B cell (primary cell): Measurements from ENCODE around the gene OSCAR. TPM values are rescaled to one million over a fixed set of nuclear protein-coding genes. Genes with fewer than 3 reads are reported as not detected.

Experiments
- ATAC-seq: fragments of 200-7000 bp; cut with Tn5 transposase; one replicate; pipeline ENCODE4 v1.10.0; 2021; ENCODE audit warnings: low read depth, mild to moderate bottlenecking, moderate number of reproducible peaks, moderate library complexity
- CTCF ChIA-PET: fragments of 350-600 bp; sonication (Branson Sonifier 250); formaldehyde crosslinking; loops from one replicate; lab custom pipeline; 2021; ENCODE audit warnings: antibody characterized with exemption, inconsistent platforms; lab: Charles Lee
- POLR2A ChIA-PET: fragments of 350-600 bp; sonication (Branson Sonifier 250); formaldehyde crosslinking; loops from one replicate; lab custom pipeline; 2021; ENCODE audit warnings: antibody characterized with exemption; lab: Charles Lee
- DNase-seq: peaks from one replicate; pipeline ENCODE4 v3.0.0; 2013
- H2AFZ ChIP-seq: 2 replicates; pipeline ENCODE4 v1.6.1; 2012; ENCODE audit warnings: mild to moderate bottlenecking, low read depth, low read length; ENCODE audit not compliant: insufficient read depth, poor library complexity, severe bottlenecking
- H3K27ac ChIP-seq, 2 donors: 1 replicate in 1 of 2; 2 replicates in 1 of 2; pipeline ENCODE4 v1.5.1; 2012 to 2013; ENCODE audit warnings: low read length in 2 of 2, mild to moderate bottlenecking in 2 of 2, moderate library complexity in 1 of 2
- H3K27me3 ChIP-seq, 4 experiments: fragments of 200-600 bp in 1 of 4; sonication (generic) in 1 of 4; replicated peaks in 1 of 4; 1 replicate in 2 of 4; 2 replicates in 2 of 4; pipeline versions ENCODE4 v1.6.1 to v1.7.0; 2013 to 2016; ENCODE audit warnings: low read length in 3 of 4, mild to moderate bottlenecking in 2 of 4, mixed read lengths in 1 of 4, moderate library complexity in 1 of 4; ENCODE audit not compliant: insufficient read depth in 4 of 4, control insufficient read depth in 3 of 4; ENCODE audit errors: control extremely low read depth in 1 of 4
- H3K36me3 ChIP-seq, 2 experiments: replicated peaks in 1 of 2; 1 replicate in 1 of 2; 2 replicates in 1 of 2; pipeline versions ENCODE4 v1.6.1 to v1.7.1; 2013; ENCODE audit warnings: low read length in 1 of 2; ENCODE audit not compliant: insufficient read depth in 2 of 2, control insufficient read depth in 1 of 2; ENCODE audit errors: control extremely low read depth in 1 of 2, extremely low read depth in 1 of 2
- H3K4me1 ChIP-seq, 2 donors: fragments of 200-600 bp in 1 of 2; sonication (generic) in 1 of 2; 1 replicate in 1 of 2; 2 replicates in 1 of 2; pipeline versions ENCODE4 v1.5.1 to v1.6.1; 2013 to 2017; ENCODE audit warnings: low read length in 2 of 2; ENCODE audit not compliant: control insufficient read depth in 2 of 2, insufficient read depth in 2 of 2
- H3K4me2 ChIP-seq: replicated peaks from 2 replicates; pipeline ENCODE3; 2012; ENCODE audit warnings: mild to moderate bottlenecking, low read depth, low read length; ENCODE audit not compliant: poor library complexity, severe bottlenecking
- H3K4me3 ChIP-seq, 5 experiments: fragments of 200-600 bp in 1 of 5; sonication (generic) in 1 of 5; 1 replicate in 3 of 5; 2 replicates in 2 of 5; pipeline versions ENCODE4 v1.5.1 to v1.7.0; 2011 to 2016; ENCODE audit warnings: low read length in 4 of 5, mild to moderate bottlenecking in 4 of 5, low read depth in 2 of 5, control low read depth in 1 of 5, moderate library complexity in 1 of 5; ENCODE audit not compliant: insufficient read depth in 1 of 5; ENCODE audit errors: control extremely low read depth in 1 of 5, extremely low read depth in 1 of 5
- H3K79me2 ChIP-seq: fragments of 200-600 bp; sonication (generic); one replicate; pipeline ENCODE4 v1.6.0; 2016; ENCODE audit warnings: low read length; ENCODE audit not compliant: control insufficient read depth, insufficient read depth
- H3K9ac ChIP-seq: fragments of 200-600 bp; sonication (generic); 2 replicates; pipeline ENCODE4 v1.6.1; 2017; ENCODE audit warnings: mild to moderate bottlenecking, low read length, moderate library complexity
- H3K9me3 ChIP-seq, 3 donors: one replicate each; pipeline versions ENCODE4 v1.6.1 to v1.7.1; 2013; ENCODE audit warnings: low read length in 2 of 3; ENCODE audit not compliant: control insufficient read depth in 2 of 3, insufficient read depth in 1 of 3; ENCODE audit errors: control extremely low read depth in 1 of 3
- H4K20me1 ChIP-seq: 2 replicates; pipeline ENCODE4 v1.6.0; 2012; ENCODE audit warnings: mild to moderate bottlenecking, low read length; ENCODE audit not compliant: insufficient read depth, control insufficient read depth, poor library complexity, severe bottlenecking
- H3K27ac Mint-ChIP-seq: one replicate; pipeline ENCODE4 v1.8.0; 2021; ENCODE audit warnings: mixed read lengths
- H3K27me3 Mint-ChIP-seq: one replicate; pipeline ENCODE4 v1.8.0; 2021; ENCODE audit warnings: mixed read lengths
- H3K4me1 Mint-ChIP-seq: one replicate; pipeline ENCODE4 v1.8.0; 2021; ENCODE audit warnings: mixed read lengths
- H3K4me3 Mint-ChIP-seq: one replicate; pipeline ENCODE4 v1.8.0; 2021; ENCODE audit warnings: mixed read lengths
- H3K9me3 Mint-ChIP-seq: one replicate; pipeline ENCODE4 v1.8.0; 2022; ENCODE audit warnings: mixed read lengths; ENCODE audit not compliant: insufficient read depth
- EZH2 ChIP-seq: IDR thresholded peaks from 2 replicates; pipeline ENCODE4 v1.6.1; 2012; ENCODE audit warnings: borderline replicate concordance, low read depth, mild to moderate bottlenecking, moderate library complexity, low read length; ENCODE audit not compliant: insufficient read depth, poor library complexity, severe bottlenecking
- WGBS: methylation state at CpG from one replicate; pipeline ENCODE4 v1.1.5; 2013; ENCODE audit warnings: missing lambda C conversion rate; ENCODE audit not compliant: insufficient coverage; 5-methylcytosine and 5-hydroxymethylcytosine counted together
- intact Hi-C: fragments of 100-400 bp; cut with micrococcal nuclease; formaldehyde crosslinking; loops from one replicate; pipeline ENCODE4 v1.10.0; 2022
- polyA plus RNA-seq: library from polyadenylated mRNA; depleted of rRNA; stranded (reverse); fragments of >200 nt; gene quantifications from 2 replicates; pipeline ENCODE4 v1.2.3, GENCODE V29; 2012
- total RNA-seq, 2 donors: library from RNA; stranded (reverse); fragments of 120-200 nt in 1 of 2; gene quantifications; 1 replicate in 1 of 2; 2 replicates in 1 of 2; pipeline versions ENCODE4 v1.2.3 to v1.2.4, GENCODE V29; 2013 to 2022
- TF ChIP-seq, protein P1 (sequence below): fragments of 200-600 bp; IDR thresholded peaks from one replicate; pipeline ENCODE4 v1.8.0; 2022; ENCODE audit warnings: antibody characterized with exemption, mild to moderate bottlenecking

OSCAR gene
- total and polyA plus RNA-seq, 2 donors (not counting 1 experiment from before 2014, with no cell fraction given), result 1.7 TPM; not detected in 1

DNA sequence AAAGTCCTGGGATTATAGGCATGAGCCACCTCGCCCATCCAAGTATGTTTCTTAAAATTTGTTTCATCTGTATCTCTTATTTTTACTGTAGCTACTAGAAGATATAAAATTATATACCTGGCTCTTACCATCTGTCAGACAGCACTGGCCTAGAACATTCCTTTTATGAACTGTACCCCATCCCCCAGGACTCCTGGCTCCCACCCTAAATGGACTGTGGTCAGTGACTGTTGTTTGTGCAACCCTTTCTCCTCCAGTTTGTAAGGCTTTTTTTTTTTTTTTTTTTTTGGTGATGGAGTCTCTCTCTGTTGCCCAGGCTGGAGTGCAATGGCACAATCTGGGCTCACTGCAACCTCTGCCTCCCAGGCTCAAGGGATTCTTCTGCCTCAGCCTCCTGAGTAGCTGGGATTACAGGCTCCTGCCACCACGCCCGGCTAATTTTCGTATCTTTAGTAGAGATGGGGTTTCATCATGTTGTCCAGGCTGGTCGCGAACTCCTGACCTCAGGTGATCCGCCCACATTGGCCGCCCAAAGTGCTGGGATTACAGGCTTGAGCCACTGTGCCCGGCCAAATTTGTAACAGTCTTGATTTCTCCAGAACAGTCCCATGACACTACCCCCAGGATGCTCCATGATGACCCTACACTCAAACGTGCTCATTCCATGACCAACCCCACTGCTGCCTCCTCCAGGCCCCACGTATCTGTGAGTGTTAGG is 4.6 kb upstream of the OSCAR start:
- Histone ChIP-seq H3K36me3 (peaks cover 0 to 26% of the 10 kb centered on the region in 2 experiments), H3K4me1 (peaks cover 6 to 13% of the 10 kb centered on the region in 2 donors), H3K27me3 (no peaks in the 10 kb centered on the region), H3K79me2 (peaks cover 48% of the 10 kb centered on the region), H3K27ac (no peak overlapping the region), H3K4me2 (no peak overlapping the region), H3K9ac (no peak overlapping the region), H4K20me1 (peaks cover 9% of the 10 kb centered on the region), H2AFZ (no peak overlapping the region), H3K4me3 (no peak overlapping the region), H3K9me3 (peaks cover 0 to 8% (median 0%) of the 10 kb centered on the region in 3 donors)
- Mint-ChIP-seq H3K4me3 (no peak overlapping the region), H3K4me1 (peaks cover 20% of the 10 kb centered on the region), H3K9me3 (no peaks in the 10 kb centered on the region), H3K27me3 (no peaks in the 10 kb centered on the region), H3K27ac (no peak overlapping the region)
- ChIA-PET CTCF (no interaction called here), POLR2A (interaction anchor here (0.7 kb wide), 2 partner anchors 39 to 92 kb away, joined by 4 to 9 read pairs; no protein-coding TSS in a partner anchor)
- DNase-seq (no peak), ATAC-seq (no peak)
- 95% methylated on average over 5 of the region's 11 CpGs for WGBS
- intact Hi-C loops, result loop anchor here (5.0 kb wide), 1 partner anchor 908 kb away; no protein-coding TSS in a partner anchor
- TF ChIP-seq, protein P1, sequence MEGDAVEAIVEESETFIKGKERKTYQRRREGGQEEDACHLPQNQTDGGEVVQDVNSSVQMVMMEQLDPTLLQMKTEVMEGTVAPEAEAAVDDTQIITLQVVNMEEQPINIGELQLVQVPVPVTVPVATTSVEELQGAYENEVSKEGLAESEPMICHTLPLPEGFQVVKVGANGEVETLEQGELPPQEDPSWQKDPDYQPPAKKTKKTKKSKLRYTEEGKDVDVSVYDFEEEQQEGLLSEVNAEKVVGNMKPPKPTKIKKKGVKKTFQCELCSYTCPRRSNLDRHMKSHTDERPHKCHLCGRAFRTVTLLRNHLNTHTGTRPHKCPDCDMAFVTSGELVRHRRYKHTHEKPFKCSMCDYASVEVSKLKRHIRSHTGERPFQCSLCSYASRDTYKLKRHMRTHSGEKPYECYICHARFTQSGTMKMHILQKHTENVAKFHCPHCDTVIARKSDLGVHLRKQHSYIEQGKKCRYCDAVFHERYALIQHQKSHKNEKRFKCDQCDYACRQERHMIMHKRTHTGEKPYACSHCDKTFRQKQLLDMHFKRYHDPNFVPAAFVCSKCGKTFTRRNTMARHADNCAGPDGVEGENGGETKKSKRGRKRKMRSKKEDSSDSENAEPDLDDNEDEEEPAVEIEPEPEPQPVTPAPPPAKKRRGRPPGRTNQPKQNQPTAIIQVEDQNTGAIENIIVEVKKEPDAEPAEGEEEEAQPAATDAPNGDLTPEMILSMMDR, result no peak
- TF ChIP-seq EZH2, result no peak
